NCI-H460 (cell line): ENCODE measurements around the gene MKI67. TPM values are rescaled to one million over a fixed set of nuclear protein-coding genes. Genes with fewer than 3 reads are reported as not detected.

ENCODE experiments used
- DNase-seq: peaks from one replicate; pipeline ENCODE4 v3.0.0-alpha.2; 2016; ENCODE audit warnings: low read depth; ENCODE audit errors: extremely low read depth
- total RNA-seq: library from RNA; depleted of rRNA; stranded (reverse); fragments of >200 nt; shearing (Covaris generic); gene quantifications from 2 replicates; pipeline ENCODE4 v1.2.3, GENCODE V29; 2014

The MKI67 gene
- total RNA-seq, 1 experiment from 2014 or later = 29.7 TPM

GRCh38 chr10:128084991-128085390 lies 41.2 kb downstream of the MKI67 start:
- no peak for DNase-seq

- no peak for DNase-seq
Measured at GRCh38 chr10:128084364-128084763, 41.9 kb downstream of the MKI67 start.

- DNase-seq = no peak
Measured at GRCh38 chr10:128083191-128083895, 42.9 kb downstream of the MKI67 start.

GRCh38 chr10:128081720-128082119 lies 44.5 kb downstream of the MKI67 start:
- DNase-seq = no peak

- no peak for DNase-seq
Measured at GRCh38 chr10:128081222-128081621, 45.0 kb downstream of the MKI67 start.

- no peak for DNase-seq
Measured at GRCh38 chr10:128080641-128081040, 45.6 kb downstream of the MKI67 start.

GRCh38 chr10:128080231-128080630 lies 46.0 kb downstream of the MKI67 start:
- no peak for DNase-seq

- peak; percentile 64 for DNase-seq
Measured at GRCh38 chr10:128078136-128078969, 47.9 kb downstream of the MKI67 start.

- DNase-seq = no peak
Measured at GRCh38 chr10:128077155-128077875, 48.9 kb downstream of the MKI67 start.

GRCh38 chr10:128074589-128074988 lies 51.6 kb downstream of the MKI67 start:
- no peak for DNase-seq

- no peak for DNase-seq
Measured at GRCh38 chr10:128073890-128074289, 52.3 kb downstream of the MKI67 start.

- DNase-seq = no peak
Measured at GRCh38 chr10:128072941-128073645, 53.1 kb downstream of the MKI67 start.

GRCh38 chr10:128072046-128072445 lies 54.2 kb downstream of the MKI67 start:
- no peak for DNase-seq

- no peak for DNase-seq
Measured at GRCh38 chr10:128071417-128071782, 54.8 kb downstream of the MKI67 start.

GRCh38 chr10:128070721-128071416 lies 55.4 kb downstream of the MKI67 start:
- DNase-seq = no peak

GRCh38 chr10:128070161-128070560 lies 56.1 kb downstream of the MKI67 start:
- DNase-seq = no peak

GRCh38 chr10:128069351-128070051 lies 56.7 kb downstream of the MKI67 start:
- peak; percentile 61 for DNase-seq

GRCh38 chr10:128068398-128069285 lies 57.6 kb downstream of the MKI67 start:
- DNase-seq = no peak
